MM.1S (cell line): ENCODE measurements around the gene SLC48A1.

Experiments used
- CTCF ChIP-seq: fragments of 300-600 bp; sonication (generic); IDR thresholded peaks from 2 replicates; pipeline ENCODE4 v1.5.1; 2016; ENCODE audit warnings: antibody characterized with exemption, low read length, mixed read lengths
- EZH2 ChIP-seq: fragments of 300-600 bp; sonication (generic); optimal IDR thresholded peaks from 2 replicates; pipeline ENCODE3; 2017; ENCODE audit warnings: low read depth, mild to moderate bottlenecking, antibody characterized with exemption, low read length, mixed read lengths

GRCh38 chr12:47785887-47786661 is 13.0 kb downstream of the SLC48A1 start:
- TF ChIP-seq CTCF: no peak
- TF ChIP-seq EZH2: no peak
